Measurements from ENCODE around the gene UVRAG. TPM values are rescaled to one million over a fixed set of nuclear protein-coding genes. Genes with fewer than 3 reads are reported as not detected.

UVRAG gene
- total and polyA plus RNA-seq, 2 of the 13 experiments (the other 11 are each of a cell fraction or from before 2014, with no cell fraction given), result 9.7 to 17.3 TPM

DNA sequence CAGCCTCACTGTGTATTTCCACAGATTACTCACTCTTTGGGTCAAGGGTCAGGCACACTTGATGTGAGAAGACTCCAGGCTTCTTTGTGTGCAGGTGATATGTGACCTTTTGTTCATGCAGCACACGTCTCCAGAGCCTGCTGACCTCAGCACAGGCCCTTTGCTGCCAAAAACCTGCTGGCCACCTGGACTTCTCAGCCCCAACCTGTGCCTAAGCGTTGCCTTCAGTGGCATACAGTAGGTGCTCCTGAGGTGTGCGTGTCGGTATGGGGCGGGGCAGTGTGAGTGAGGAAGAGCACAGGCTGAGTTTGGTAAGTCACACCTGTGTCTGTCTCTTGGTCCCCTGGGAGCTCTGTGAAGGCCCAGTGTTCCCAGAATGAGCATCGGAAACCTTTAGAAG is 333.2 kb downstream of the UVRAG start:
- Histone ChIP-seq H3K4me2 (ENCODE audit: low read depth, low read length) (peak overlapping the region; percentile 66), H3K27ac (ENCODE audit: extremely low read length, insufficient read depth, low read length) (no peak overlapping the region), H3K4me1 (ENCODE audit: insufficient read depth, low read length) (peaks cover 60% of the 10 kb centered on the region), H4K20me1 (ENCODE audit: insufficient read depth, low read length) (no peaks in the 10 kb centered on the region), H3K9ac (ENCODE audit: insufficient read depth, low read depth, low read length) (no peak overlapping the region), H3K9me3 (ENCODE audit: low read length) (no peaks in the 10 kb centered on the region), H3K36me3 (replicated peaks in 1 of 2; ENCODE audit: control insufficient read depth in 1 of 2, insufficient read depth in 2 of 2, low read length in 2 of 2) (no peaks in the 10 kb centered on the region), H2AFZ (ENCODE audit: low read length) (no peak overlapping the region), H3K27me3 (ENCODE audit: control insufficient read depth in 1 of 2, insufficient read depth in 2 of 2, low read length in 2 of 2) (no peaks in the 10 kb centered on the region), H3K4me3 (replicated peaks in 1 of 3; ENCODE audit: insufficient read depth in 1 of 3, low read depth in 2 of 3, low read length in 3 of 3) (no peak overlapping the region), H3K79me2 (ENCODE audit: insufficient read depth, low read length) (no peaks in the 10 kb centered on the region)
- no TSS peak for BruUV-seq (replicated peaks)
- no peak for FAIRE-seq
- TF ChIP-seq NR2F6 (IDR thresholded peaks at IDR 0.05) (peak; percentile 55), NR2F6 (CRISPR knock-in tag; IDR thresholded peaks at IDR 0.05) (peak; percentile 46; the same call in 1 of the 2 replicates), ZKSCAN8 (CRISPR knock-in tag; IDR thresholded peaks at IDR 0.05; ENCODE audit: borderline replicate concordance) (peak; percentile 59; the same call in 1 of the 2 replicates), ZNF550 (CRISPR knock-in tag; IDR thresholded peaks at IDR 0.05; ENCODE audit: borderline replicate concordance) (no peak), PPARG (CRISPR knock-in tag; conservative IDR thresholded peaks at IDR 0.05) (0 out of 2 replicates have a peak, but pooled peaks have one; percentile 34)
- TF ChIP-seq, protein P1, sequence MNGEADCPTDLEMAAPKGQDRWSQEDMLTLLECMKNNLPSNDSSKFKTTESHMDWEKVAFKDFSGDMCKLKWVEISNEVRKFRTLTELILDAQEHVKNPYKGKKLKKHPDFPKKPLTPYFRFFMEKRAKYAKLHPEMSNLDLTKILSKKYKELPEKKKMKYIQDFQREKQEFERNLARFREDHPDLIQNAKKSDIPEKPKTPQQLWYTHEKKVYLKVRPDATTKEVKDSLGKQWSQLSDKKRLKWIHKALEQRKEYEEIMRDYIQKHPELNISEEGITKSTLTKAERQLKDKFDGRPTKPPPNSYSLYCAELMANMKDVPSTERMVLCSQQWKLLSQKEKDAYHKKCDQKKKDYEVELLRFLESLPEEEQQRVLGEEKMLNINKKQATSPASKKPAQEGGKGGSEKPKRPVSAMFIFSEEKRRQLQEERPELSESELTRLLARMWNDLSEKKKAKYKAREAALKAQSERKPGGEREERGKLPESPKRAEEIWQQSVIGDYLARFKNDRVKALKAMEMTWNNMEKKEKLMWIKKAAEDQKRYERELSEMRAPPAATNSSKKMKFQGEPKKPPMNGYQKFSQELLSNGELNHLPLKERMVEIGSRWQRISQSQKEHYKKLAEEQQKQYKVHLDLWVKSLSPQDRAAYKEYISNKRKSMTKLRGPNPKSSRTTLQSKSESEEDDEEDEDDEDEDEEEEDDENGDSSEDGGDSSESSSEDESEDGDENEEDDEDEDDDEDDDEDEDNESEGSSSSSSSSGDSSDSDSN (CRISPR knock-in tag; IDR thresholded peaks at IDR 0.05), result 0 out of 2 replicates have a peak, but pooled peaks have one; percentile 3
- ChIA-PET POLR2A (no interaction called here), CTCF (ENCODE audit: low intra/inter-chr PET ratio, low total read pairs) (no interaction called here)
- DNase-seq (ENCODE audit: low spot score), result no peak
- WGBS (ENCODE audit: low lambda C conversion rate), result 46% methylated on average over 6 of the region's 6 CpGs
- in situ Hi-C loops (cut with HindIII; ENCODE audit: extremely low pct_ligation_motif_present, low pct_unique_long_range_greater_than_20kb), result loop anchor here (10.0 kb wide), 1 partner anchor 57 kb away; the partner anchor contains the start of gene WNT11
- ATAC-seq, result no peak; the same call in 1 of the 3 replicates
- intact Hi-C loops (cut with micrococcal nuclease; ENCODE audit: unreplicated experiment), result no loop called here

Measured in HepG2 (cell line).